GM21423 (cell line): ENCODE results near the gene SLCO2B1.

ENCODE experiments used
- ATAC-seq: cut with Tn5 transposase; IDR thresholded peaks from one replicate; pipeline ENCODE4 v1.9.1; 2021; ENCODE audit warnings: mild to moderate bottlenecking, moderate library complexity; ENCODE audit not compliant: unreplicated experiment

Gene SLCO2B1

DNA sequence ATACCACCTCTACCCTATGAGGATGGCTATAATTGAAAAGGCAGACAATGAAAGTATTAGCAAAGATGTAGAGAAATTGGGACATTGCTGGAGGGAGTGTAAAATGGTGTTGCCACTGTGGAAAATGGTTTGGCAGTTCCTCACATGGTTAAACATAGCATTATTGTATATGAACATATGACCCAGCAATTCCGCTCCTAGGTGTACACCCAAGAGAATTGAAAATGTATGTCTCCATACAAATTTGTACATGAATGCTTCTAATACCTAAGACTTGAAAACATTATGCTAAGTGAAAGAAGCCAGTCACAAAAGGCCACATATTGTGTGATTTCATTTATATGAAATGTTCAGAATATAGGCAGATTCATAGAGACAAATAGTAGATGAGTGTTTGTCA lies 10.0 kb downstream of the SLCO2B1 start:
- ATAC-seq, result no peak

GRCh38 chr11:75161506-75162095 lies 10.7 kb downstream of the SLCO2B1 start:
- ATAC-seq, result no peak

DNA sequence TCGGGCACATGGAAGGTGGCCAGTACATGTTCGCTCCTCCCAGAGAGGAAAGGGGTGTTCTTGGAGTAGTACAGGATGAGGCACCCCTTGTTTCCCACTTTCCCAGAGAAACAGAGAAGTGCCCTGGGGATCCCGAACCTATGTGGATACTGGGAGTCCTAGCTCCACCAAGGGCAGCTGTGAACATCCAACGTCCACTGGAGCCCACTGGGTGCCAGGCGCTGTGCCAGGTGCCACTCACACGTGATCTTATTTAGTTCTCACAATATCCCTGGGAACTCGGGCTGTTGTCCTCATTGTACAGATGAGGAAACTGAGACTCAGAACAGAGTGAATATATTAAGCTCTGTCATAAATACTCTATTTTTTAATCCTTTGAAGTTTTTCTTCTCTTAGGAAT lies 12.0 kb downstream of the SLCO2B1 start:
- ATAC-seq, result no peak

- ATAC-seq, result no peak
Observed at GRCh38 chr11:75163921-75164849, 13.3 kb downstream of the SLCO2B1 start.

GRCh38 chr11:75165721-75166120 lies 14.8 kb downstream of the SLCO2B1 start:
- no peak for ATAC-seq

DNA sequence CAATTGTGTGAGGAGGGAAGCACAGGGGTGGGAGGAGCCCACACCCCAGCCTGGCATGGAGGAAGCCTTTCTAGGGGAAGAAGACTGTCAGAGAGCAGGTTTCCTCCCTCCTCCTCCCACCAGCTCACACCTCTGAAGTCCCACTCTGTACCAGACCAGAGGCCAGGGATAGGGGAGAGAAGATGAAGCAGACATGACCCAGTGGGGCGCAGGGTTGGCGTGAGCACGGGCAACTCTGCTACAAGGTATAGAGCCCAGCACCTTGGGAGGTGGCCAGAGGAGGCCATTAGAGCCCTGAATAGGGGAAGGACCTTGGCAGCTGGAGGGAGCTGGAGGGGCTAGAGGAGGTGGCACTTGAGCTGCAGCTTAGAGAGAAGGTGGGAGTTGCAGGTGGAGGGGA lies 15.9 kb downstream of the SLCO2B1 start:
- ATAC-seq, result no peak

- no peak for ATAC-seq
Observed at GRCh38 chr11:75167617-75168016, 16.7 kb downstream of the SLCO2B1 start.

DNA sequence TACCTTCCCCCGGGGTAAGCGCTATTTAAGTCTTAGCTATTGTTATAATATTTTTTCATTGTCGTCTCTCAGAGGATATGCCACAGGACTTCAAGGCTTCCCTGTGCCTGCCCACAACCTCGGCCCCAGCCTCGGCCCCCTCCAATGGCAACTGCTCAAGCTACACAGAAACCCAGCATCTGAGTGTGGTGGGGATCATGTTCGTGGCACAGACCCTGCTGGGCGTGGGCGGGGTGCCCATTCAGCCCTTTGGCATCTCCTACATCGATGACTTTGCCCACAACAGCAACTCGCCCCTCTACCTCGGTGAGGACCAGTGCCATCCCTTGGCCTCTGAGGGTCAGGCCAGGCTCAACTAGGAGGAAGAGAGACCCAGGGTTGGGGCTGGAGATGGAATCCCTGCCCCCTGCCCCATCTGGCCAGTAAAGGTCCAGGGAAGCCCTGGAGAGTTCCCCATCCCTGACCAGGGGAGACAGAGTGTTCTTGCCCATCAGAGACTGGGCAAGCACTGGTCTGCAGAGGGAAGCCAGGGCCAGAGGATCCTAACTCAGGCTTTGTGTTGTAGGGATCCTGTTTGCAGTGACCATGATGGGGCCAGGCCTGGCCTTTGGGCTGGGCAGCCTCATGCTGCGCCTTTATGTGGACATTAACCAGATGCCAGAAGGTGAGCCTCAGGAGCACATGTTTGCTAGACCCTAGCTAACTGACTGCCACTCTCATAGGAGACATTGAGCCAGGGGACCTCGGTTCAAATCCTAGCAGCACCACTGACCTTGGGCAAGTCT lies 18.4 kb downstream of the SLCO2B1 start:
- ATAC-seq, result no peak

- no peak for ATAC-seq
Observed at GRCh38 chr11:75170516-75171201, 19.8 kb downstream of the SLCO2B1 start.

DNA sequence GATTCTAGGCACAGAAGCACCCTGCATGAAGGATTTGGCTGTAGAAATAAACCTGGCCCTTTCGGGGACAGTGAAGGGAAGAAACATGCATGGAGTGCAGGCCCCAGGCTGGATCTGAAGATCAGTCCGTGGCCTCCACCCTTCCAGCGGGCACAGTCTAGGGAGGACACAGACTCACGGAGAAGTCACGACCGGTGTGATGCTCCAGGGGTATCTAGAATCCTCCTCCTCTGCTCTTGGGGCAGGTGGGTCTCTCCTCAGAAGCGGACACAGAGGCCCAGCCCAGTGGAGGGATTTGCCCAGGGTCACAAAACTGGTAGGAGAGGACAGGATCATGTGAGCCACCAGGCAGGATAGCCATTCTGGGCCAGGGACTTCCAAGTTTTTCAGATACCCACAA lies 22.4 kb downstream of the SLCO2B1 start:
- ATAC-seq, result no peak

GRCh38 chr11:75174781-75175370 lies 24.0 kb downstream of the SLCO2B1 start:
- ATAC-seq, result no peak

- no peak for ATAC-seq
Observed at GRCh38 chr11:75182664-75183063, 31.8 kb downstream of the SLCO2B1 start.

DNA sequence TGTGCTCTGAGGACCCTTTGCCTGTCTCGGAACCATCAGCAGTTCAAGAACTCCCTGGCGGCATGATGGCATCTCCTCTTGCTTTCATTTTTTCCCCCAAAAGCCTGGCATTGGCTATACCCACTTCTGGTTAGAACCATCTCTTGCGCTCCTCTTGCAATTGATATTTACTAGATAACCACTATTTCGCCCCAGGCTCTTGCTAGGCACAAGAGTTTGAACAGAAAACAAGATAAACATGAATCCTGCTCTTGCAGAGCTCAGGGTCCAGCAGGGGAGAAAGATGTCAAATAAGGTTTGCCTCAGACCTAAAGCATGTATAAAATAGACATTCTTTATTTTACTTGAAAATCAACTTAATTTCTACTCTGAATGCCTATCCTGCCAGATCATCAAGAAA lies 33.1 kb downstream of the SLCO2B1 start:
- no peak for ATAC-seq

- ATAC-seq, result no peak
Observed at GRCh38 chr11:75184757-75185425, 34.0 kb downstream of the SLCO2B1 start.

DNA sequence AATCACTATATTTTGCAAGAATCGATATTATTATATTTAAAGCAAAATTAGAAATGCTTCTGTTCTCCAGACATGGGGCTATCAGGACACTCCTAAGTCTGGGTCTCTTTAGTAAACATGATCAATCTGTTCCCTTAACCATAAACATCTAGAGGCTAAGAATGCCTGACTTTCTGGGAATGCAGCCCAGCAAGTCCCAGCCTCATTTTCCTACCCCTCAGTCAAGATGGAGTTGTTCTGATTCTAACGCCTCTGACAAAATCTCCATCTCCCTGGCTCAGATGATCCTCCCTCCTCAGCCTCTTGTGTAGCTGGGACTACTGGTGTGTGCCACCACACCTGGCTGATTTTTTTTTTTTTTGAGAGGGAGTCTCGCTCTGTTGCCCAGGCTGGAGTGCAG lies 35.0 kb downstream of the SLCO2B1 start:
- no peak for ATAC-seq

GRCh38 chr11:75186999-75187398 lies 36.1 kb downstream of the SLCO2B1 start:
- ATAC-seq, result no peak

DNA sequence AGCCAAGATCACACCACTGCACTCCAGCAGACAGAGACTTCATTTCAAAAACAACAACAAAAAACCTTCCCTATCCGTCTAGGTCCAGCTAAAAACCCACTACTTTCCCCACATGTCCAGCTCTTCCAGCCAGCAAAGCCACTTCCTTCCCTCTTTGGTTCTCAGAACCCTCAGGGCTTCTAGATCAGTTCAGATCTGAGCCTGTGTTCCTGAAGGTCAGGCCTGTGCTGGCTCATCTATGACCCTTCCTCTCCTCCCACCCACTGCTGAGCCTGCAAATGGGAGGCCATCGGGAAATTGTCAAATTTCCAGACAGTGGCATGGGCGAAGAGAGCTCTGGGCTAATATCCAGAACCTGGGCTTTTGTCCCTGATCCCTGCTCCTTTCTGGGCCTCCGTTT lies 37.8 kb downstream of the SLCO2B1 start:
- ATAC-seq, result no peak

- no peak for ATAC-seq
Observed at GRCh38 chr11:75189108-75189507, 38.2 kb downstream of the SLCO2B1 start.

DNA sequence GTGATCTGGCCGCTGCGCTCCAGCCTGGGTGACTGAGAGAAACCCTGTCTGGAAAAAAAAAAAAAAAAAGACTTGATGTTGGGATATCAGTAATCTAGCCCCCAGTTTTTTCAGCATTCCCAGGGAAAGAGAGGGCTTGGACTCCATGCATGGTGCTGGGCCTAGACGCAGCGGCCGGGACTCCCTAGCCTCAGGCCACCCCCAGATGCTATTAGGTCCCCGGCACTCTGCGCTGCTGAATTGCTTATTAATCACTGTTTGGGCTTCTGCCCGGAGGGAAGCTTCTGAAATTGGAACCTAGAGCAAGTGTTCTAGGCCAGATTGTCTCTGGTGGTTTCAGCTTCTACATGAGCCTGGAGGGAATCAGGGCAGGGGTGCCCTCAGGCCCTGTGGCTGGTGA lies 39.0 kb downstream of the SLCO2B1 start:
- ATAC-seq, result no peak

GRCh38 chr11:75190652-75191329 lies 39.9 kb downstream of the SLCO2B1 start:
- ATAC-seq, result no peak
